NCI-H2227 (cell line): Measurements from ENCODE around the gene FANCL.
A peak's percentile ranks its signal among the peaks of the same experiment; 100 is the strongest.
"Not testable (repeated sequence)": the region's sequence is repeated elsewhere in the genome, so short reads cannot be mapped to it uniquely, and the experiment has no call there.

Experiments used
- DNase-seq: peaks from one replicate; lab custom pipeline; 2025; ENCODE audit not compliant: unreplicated experiment; lab: John Stamatoyannopoulos, UW

FANCL gene

DNA sequence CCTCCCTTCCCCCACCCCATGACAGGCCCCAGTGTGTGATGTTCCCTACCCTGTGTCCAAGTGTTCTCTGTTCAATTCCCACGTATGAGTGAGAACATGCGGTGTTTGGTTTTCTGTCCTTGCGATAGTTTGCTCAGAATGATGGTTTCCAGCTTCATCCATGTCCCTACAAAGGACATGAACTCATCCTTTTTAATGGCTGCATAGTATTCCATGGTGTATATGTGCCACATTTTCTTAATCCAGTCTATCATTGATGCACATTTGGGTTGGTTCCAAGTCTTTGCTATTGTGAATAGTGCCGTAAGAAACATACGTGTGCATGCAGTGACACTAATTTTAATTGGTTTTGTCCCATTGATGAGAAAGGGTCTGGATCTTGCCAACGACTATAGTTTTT is 95.4 kb downstream of the FANCL start:
- DNase-seq: not testable (repeated sequence)

DNA sequence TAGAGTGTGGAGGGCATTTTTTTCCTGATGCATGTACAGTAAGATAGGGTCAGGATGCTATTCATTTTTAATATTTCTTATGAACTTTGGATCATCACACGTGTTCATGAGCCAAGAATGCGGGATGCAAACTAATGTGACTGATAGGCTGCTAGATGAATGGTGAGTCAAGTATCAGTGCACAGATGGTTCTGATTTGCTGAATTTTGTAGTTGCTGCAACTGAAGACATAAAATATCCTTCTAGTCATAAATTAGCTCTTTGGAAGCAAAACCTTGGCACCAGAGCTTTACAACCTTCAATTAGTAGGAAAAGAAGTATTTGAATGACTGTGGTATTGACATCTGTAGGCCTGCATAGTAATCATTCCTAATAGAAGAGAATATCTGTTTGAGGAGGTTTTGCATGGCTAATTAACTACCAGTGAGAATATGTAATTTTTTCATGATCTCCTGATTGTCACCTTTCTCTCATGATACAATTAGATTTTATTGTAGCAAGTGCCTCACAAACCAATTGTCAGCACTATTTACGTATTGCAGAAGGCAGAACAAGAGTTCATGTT is 100.5 kb downstream of the FANCL start:
- DNase-seq: no peak

DNA sequence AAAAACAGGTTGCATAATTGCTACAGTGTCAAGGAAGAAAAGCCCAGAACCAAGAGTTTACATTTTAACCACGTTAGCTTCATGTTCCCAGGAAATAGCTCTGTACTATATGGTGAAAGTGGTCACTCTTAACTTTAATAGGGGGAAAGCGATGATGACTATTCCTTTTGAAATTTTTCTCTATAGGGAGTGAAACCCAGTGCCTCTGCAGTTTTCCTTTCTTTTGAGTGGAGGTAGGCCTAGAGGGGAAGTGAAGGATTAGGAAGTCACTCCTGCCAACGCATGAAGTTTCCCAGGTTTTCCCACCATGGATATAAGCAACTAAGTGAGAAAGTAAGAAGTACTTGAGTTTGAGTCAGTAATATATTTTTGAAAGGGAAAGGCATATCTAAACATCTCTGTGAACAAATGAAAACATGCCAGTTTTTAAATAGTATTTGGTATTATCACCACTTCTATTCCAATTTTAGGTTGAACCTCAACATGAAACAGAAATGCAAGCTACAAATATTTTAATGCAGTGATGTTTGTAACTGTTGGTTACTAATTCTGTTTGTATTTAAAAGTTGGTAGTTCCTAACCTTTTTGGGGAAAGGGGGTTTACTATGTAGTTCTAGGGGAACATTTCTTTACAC is 102.6 kb downstream of the FANCL start:
- no peak for DNase-seq

DNA sequence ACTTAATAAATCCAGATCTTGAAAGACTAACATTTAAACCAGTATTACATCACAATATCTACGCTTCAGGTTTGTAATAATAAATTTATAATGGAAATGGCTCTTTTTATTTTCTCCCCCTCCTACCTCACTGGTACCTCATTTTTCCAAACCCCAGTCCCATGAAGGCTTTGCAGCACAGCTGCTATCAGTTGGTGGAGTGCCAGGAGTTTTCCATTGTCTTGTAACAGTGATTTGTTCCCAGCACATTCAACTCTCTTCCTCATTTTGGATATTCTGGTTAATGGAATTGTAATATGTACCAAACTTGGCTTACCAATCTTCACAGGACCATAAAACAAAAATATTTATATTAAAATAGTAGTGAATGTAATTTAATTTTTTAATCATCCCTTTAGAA is 103.3 kb downstream of the FANCL start:
- DNase-seq: no peak

DNA sequence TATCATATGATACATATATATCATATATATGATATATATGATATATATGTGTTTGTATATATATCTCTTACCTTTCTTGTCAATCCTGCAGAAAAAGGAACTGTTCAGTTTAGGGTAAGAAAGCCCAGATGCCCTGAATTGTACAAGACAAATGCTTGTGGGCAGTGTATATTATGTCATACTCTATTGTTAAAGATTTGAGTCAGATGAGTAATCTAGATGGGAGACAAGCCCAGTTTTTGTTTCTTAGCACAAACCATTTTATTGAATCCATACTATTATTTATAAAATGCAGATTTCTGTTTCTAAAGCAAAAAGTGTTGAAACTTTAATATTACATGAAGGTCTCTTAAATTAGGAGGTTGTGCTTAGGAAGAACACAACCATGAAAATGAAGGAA is 103.9 kb downstream of the FANCL start:
- no peak for DNase-seq

DNA sequence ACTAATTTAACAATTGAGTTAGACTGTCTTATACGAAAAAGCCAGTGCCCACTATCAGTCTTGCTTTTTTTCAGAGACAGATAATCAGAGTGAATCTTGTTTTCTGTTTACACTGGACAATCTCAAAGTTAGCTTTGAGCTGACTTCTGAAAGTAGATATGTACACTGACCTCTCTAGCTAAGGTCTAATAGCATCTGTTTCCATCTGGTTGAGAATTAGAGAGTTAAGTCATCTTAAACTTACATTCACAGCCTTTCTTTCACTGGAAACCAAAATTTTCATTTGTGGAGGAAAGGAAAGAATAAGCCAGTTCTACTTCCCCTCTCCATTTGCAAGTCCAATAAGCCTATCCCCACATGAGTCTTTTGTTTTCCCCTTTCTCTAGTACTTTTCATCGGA is 105.3 kb downstream of the FANCL start:
- no peak for DNase-seq

DNA sequence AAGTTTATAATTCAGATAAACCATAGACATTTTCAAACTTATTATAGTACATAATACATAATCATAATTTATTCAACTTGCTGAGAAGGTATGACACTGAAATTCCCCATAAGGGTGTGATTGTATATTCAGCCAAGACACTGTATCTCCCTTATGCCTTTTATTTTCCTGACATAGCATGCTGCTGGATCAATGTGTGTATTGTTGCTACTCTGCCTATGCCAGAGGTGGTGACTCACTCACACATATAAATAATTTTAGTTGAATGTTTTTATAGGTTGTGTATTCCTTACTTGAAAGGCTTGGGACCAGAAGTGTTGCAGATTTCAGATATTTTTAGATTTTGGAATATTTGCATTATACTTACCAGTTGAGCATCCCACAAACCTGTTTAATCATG is 107.7 kb downstream of the FANCL start:
- no peak for DNase-seq

DNA sequence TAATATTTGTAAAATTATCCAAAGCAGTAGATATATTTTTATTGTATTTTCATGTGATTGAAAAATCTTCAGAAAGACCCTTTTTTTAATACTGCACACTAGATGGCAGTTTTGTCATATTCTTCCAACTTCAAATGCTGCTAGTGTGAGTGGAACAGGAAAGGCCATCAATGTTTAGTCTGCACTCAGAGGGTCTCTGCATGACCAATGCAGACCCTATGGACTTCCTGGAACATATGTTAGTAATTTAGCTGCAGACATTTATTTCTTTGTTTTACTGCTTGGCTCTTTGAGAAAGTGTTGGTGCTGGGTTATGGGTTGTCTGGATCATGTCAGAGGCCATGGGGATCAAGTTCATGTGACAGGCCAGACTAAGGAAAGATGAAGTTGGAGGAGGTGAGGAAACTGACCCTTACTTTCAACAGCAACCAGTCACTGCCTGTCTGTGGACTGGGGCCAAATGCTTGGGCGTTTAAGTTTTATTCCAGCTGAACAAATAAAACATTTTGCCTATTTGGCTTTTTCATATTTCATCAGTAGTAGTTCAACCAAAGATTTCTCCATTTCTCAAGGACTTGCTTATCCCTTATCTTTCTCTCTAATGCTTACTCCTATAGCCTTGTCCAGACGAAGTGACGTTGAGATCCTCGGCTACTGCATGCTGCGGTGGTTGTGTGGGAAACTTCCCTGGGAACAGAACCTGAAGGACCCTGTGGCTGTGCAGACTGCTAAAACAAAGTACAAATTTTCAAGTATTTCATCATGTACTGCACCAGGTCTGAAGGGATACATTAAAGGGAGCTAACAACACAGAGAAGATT is 109.7 kb downstream of the FANCL start:
- DNase-seq: peak; percentile 36

DNA sequence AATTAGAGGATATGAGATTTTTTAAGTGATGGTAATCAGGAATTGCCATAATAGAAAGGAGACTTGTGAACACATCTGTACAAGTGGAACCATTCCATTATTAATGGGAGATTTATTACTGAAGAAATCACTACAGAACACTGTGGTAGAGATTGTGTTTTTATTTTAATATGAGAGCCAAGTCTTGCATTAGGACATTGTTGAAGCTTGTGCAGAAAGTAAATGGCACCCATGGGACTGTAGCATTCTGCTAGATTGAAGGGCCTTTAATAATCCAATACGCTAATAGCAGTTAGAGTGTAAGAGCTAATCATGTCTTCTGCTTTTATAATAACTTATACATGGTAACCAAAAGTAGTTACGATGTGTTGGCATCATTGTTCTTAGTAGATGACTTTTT is 110.9 kb downstream of the FANCL start:
- no peak for DNase-seq

DNA sequence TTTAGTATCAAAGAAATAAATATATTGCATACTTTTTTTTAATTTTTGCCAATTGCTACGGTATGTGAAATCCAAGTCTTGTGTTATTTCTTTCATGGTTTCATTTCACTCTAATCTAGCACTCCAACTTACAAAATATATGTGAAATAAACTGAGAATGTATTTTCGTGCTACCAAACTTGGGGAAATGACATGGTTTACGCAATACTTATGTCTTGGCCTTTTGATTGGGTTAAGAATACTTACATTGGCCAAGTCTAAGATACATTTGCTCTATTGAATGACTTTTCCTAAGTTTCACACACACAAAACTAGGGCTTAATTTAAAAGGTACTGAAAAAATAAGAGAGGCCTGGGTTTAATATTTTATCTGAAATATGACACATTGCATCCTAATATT is 114.0 kb downstream of the FANCL start:
- no peak for DNase-seq

DNA sequence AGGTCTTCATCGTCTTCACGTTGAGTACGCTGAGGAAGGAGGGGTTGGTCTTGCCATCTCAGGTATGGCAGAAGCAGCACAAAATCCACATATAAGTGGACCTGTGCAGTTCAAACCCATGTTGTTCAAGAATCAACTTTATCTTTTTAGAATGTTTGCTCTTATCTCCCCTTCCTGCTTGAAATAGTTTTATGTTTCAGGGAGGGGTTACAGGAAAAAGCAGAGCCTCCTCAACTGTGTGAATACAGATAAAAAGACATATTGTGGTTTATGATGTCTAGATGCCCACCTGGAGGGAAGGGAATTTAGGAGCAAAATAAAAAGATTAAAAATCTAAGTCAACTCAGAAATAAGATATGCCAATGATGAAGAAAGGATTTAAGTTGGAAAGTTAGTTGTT is 118.6 kb downstream of the FANCL start:
- no peak for DNase-seq

DNA sequence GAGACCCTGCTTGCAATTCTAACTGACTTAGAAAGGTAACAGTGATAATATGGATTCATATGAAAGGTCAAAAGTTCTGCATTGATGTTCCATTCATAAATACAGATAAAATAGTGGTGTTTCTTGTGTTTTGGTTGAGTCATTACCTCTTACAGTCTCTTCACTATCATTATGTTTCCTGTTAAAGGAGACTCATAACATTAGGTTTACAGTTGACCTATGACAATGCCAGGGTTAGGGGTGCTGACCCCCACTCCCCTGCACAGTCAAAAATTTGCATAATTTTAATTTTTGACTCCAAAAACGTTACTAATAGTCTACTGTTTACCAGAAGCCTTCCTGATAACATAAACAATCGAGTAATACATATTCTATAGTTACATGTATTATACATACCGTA is 119.1 kb downstream of the FANCL start:
- no peak for DNase-seq

DNA sequence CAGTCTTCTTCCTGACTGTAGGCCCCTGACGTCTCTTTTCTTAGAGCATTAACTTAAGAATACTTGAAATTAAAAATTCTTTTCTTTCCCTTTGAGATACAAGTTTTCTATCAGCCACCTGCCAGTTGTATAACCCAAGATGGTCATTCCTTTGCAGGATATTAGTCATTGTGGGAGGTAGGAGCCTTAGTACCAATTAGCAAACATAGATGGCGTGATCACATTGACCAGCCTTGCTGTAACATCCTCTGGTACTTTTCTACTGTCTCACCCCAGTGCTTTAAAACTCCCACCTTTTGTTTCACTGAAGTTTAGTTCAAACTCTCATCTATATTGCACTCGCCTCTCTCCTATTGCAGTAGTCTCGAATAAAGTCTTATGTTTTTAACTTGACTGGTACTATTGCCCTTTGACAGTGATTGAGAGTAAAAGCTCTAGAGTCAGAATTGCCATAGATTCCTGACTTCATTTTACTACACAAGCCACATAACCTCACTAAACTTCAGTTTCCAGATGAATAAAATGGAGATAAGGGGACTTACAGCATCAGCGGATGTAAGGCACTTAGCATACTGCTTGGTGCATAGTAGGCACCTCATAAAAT is 120.4 kb downstream of the FANCL start:
- DNase-seq: no peak

DNA sequence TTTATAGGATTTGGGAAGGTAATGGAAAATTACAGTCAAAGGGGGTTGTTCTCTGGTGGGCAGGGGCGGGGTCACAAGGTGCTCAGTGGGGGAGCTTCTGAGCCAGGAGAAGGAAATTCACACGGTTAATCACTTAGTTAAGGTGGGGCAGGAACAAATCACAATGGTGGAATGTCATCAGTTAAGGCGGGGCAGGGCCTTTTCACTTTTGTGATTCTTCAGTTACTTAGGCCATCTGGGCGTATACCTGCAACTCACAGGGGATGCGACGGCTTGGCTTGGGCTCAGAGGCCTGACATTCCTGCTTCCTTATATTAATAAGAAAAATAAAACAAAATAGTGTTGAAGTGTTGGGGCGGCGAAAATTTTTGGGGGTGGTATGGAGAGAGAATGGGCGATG is 127.6 kb downstream of the FANCL start:
- not testable (repeated sequence) for DNase-seq

DNA sequence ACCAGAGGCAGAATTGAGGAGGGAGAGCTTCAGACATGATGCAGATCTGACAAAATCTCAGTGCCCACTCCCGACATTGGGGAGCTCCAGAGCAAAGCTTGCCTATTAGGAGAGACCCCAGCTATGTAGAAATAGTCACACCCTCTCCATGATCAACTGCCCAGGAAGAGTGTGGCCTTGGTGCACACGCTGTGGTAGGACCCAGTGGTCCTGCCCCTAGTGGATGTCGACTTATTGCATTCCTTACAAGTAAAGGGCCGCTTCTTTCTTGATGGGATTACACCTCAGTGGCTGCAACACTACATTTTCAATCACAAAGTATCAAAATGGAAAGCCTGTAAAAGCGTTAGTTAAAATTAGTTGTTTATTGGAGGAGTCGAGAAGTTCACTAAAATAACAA is 130.4 kb downstream of the FANCL start:
- DNase-seq: no peak

DNA sequence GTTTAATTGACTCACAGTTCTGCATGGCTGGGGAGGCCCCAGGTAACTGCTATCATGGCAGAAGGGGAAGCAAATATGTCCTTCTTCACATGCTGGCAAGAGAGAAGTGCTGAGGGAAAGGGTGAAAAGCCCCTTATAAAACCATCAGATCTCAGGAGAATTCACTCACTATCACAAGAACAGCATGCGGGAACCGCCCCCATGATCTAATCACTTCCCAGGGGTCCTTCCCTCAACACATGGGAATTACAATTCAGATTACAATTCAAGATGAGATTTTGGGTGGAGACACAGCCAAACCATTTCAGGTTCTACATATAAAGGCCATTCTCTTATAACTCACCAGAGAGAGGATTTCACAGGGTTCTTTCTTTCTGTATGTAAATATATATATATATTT is 131.6 kb downstream of the FANCL start:
- no peak for DNase-seq
